Measurements from ENCODE around the gene FAM83G.
"Not testable (repeated sequence)": the region's sequence is repeated elsewhere in the genome, so short reads cannot be mapped to it uniquely, and the experiment has no call there.

The FAM83G gene

GRCh38 chr17:18965530-18966236 lies 38.9 kb downstream of the FAM83G start:
- DNase-seq: no peak

DNA sequence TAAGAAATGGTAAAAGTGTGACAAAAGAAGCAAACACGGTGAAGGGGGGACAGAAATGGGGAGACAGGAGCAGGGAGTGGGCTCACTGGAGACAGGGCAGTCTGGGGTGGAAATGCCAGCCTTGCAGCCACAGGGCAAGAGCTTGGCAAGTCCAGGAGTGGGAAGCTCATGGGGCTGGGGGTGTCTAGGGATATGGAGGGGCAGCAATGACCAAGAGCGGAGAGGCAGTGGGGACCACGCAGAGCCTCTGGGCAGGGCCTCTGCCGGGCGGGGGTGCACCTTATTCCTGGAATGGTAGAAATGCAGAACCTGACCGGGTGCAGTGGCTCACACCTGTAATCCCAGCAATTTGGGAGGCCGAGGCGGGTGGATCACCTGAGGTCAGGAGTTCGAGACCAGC lies 40.0 kb downstream of the FAM83G start:
- no peak for DNase-seq

DNA sequence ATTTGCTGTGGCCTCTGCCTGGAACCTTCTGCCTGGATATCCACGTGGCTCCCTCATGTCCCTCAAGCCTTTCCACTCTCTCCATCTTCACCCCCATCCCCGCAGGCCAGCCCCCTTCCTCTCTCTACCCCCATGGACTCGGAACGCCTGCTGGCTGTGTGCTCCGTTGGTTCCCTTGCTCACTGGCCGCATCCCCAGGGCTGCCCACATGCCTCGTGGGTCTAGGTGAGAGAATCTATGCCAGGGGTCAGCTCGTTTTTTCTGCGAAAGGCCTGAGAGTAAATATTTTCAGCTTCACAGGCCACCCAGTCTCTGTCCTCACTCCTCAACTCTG lies 40.6 kb downstream of the FAM83G start:
- DNase-seq: no peak

DNA sequence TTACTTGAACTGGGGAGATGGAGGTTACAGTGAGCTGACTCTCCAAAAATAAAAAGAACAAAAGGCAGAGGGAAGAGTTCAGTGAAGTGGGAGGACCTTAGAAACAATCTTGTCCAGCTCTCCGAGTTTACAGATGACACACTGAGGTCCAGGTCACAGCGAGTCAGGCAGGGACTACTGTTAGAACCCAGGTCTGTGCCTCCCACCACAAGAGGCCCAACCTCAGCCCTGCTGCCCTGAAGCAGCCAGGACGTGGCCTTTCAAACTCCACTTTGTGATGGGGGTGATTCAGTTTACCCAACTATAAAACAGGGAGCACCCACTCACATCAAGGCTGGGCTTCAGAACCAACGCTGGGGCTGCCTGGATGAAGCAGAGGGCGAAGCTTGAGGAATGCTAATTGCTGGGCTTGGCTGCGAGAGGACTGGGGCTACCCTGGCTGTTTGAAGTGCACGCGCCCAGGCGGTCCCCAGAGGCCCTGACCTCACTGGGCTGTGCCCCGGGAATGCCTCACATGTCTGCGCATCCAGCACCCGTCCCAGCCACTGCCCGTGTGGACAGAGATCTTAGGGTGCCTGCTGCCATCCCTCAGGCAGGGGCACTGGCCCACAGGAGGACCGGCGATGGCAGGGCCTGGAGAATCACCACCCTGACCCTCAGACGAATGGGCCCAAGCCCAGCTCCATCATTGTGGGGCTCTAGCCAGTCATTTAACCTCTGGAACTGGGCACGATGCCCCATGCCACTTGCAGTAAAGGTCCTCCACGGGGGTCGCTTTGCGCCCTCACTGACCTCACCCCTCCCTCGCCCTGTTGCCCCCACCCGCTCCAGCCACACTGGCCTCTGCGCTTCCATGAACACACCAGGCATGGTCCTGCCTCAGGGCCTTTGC lies 41.2 kb downstream of the FAM83G start:
- DNase-seq: peak; percentile 13

DNA sequence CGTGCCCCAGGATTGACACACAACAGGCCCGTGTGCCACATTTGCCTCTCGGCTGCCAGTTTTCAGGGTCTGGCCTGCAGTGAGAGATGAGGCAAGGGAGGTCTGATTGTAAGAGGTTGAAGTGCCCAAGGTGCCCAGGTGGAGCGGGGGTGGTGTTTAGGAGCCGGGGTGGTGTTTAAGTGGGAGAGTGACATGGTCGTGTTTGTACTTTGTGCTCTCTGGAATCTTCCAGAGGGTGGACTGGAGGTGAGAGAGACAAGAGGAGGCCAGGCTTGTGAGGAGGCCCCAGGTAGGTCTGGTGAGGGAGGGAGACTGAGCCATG lies 42.1 kb downstream of the FAM83G start:
- DNase-seq: no peak

GRCh38 chr17:18961634-18962493 lies 42.7 kb downstream of the FAM83G start:
- DNase-seq: peak; percentile 28

- DNase-seq: peak; percentile 57
These were observed 43.6 kb downstream of the FAM83G start for GRCh38 chr17:18960803-18961511.

DNA sequence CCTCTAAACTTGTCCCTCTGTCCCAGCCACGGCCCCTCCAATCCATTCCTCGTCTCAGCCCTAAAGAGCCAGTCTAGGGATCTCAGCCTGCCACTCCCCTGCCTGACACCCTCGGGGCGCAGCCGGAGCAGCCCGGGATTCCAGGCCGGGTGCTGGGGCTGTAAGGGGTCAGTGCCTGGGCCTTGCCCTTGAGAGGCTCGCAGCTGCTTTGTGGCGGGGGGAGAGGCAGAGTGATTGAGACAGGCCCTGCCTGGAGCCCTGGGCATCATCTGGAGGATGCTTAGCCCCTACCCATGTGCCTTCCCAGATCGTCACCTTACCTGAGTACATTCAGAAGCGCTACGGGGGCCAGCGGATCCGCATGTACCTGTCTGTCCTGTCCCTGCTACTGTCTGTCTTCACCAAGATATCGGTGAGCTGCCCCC lies 44.3 kb downstream of the FAM83G start:
- no peak for DNase-seq

GRCh38 chr17:18959845-18960240 lies 44.7 kb downstream of the FAM83G start:
- DNase-seq: no peak

DNA sequence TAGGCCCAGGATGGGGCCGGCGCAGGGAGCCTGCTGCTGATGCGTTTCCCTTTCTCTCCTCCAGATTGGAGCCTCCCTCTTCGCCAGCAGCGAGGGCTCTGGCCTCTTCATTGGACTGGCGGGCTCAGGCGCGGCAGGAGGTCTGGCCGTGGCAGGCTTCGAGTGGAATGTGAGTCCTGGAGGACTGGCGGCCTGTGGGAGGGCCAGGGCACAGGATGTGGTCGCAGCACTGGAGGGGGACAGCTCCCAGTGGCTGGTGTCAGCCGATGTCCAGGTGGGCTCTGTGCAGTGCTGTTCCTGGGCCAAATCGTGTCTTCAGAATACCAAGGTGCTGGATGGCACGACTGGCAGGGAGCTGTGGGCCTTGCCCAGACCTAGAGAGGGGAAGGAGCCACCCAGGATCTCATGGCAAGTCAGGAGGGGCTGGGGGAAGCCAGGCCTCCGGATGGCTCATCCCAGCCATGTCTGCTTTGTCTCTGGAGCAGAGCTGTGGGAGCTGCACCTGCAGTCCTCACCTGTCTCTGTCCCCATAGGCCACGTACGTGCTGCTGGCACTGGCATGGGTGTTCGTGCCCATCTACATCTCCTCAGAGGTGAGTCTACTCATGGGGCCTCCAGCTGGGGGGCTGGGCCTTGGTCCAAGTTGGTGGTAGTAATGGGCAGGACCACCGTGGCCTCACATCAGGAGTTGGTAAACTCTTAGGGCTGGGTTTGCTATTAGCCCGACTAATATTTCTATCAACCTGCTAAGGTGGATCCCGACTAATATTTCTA lies 45.3 kb downstream of the FAM83G start:
- DNase-seq: no peak

- DNase-seq: no peak
These were observed 46.0 kb downstream of the FAM83G start for GRCh38 chr17:18958611-18959010.

- DNase-seq: no peak
These were observed 46.7 kb downstream of the FAM83G start for GRCh38 chr17:18957831-18958230.

GRCh38 chr17:18956581-18956980 lies 48.0 kb downstream of the FAM83G start:
- DNase-seq: no peak

DNA sequence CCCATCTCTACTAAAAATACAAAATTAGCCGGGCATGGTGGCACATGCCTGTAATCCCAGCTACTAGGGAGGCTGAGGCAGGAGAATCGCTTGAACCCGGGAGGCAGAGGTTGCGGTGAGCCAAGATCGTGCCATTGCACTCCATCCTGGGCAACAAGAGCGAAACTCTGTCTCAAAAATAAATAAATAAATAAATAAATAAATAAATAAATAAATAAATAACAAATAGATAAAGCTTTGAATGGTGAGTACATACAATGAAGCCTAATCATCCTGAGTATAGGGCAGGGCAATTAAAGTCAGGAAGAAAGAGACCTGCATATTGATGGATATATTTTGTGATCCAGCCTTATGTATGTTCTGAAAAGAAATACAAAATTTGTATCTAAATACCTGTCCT lies 48.5 kb downstream of the FAM83G start:
- DNase-seq: not testable (repeated sequence)

- no peak for DNase-seq
These were observed 49.6 kb downstream of the FAM83G start for GRCh38 chr17:18955009-18955408.

GRCh38 chr17:18954321-18954720 lies 50.2 kb downstream of the FAM83G start:
- no peak for DNase-seq

GRCh38 chr17:18953231-18953728 lies 51.3 kb downstream of the FAM83G start:
- DNase-seq: no peak

DNA sequence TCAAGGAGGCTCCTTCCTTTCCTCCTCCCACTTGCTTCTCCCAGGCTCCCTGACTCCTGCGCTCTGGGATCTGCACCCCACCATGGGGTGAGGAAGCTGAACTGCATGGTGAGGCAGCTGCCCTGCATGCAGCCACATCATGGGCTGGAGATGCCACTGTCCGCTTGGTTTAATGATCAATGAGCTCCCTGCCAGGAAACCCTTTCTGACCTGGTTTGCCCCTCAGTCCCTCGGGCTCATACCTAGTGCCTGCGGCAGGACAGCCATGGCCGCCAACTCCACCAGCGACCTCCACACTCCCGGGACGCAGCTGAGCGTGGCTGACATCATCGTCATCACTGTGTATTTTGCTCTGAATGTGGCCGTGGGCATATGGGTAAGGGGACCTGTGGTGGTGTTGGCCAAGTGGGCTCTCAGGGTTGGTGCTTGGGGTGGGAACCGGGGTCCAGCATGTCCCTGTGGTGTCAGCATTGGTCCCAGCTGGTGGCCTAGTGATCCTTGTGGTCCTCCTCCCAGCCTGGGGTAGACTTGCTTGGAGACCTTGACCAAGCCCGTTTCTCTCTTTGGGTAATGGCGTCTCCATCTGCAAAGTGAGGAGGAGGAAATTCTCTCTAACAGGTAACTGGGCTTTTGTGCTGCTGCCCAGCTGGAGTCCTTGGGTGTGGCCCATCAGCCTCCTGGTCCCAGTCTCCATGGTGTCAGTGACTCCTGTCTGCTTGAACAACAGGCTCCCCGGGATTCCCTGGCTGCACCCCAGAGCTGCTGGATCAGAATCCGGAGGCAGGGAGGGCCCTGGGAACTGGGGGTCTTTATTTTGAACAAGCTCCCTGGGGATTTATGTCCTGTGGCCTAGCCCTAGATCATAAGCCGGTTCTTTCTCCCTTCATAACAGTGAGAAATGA lies 52.4 kb downstream of the FAM83G start, which contains the start of gene SLC5A10:
TSS of gene SLC5A10 (plus strand) at position 225 of the 902 bp plus-strand sequence. CDS start at position 266, 41 bp downstream.
- no peak for DNase-seq

DNA sequence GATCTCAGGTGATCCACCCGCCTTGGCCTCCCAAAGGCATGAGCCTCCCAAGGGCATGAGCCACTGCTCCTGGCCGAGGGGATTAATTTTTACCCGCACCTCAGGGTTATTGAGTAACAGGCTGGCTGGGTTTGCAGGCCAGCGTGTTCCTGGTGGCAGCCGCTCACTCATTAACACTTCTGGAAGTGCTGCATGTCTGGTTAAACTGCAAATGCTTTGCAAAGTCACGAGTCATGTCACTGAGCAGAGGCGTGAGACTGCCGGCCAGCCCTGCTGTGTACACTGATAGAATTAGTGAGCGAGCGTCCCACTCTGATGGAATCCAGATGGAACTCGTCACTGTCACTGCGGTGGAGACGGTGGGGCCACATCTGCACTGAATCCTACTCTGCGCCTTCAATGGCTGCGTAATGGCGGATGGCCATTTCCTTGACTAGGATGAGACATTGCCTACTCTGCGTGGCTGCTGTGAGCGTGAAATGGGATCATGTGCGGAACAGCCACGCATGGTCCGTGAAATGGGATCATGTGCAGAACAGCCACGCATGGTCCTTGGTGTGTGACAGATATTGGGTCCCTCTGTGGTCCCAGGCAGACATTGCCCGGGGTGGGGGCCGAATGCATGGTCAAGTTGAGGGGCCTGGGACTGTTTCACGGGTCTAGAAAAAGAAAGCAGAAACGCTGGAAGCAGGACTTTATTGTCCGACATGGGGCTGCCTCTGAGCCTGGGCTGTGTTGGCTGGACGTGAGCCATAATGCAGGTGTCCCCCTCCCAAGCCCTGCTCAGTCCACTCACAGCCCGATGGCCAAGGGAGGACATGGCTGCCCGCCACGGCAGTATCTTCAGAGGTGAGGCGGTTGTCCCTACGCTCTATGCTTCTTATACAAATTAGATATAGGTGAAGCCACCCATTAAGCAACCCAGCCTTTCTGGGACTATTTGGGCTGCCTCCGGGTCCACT lies 53.3 kb downstream of the FAM83G start:
- DNase-seq: no peak

All from fibroblast of skin of right quadriceps (primary cell).